IMR-90 (cell line): ENCODE measurements around the gene TMEM121B. TPM values are rescaled to one million over a fixed set of nuclear protein-coding genes. Genes with fewer than 3 reads are reported as not detected.

Source experiments
- ATAC-seq: fragments of 200-7000 bp; cut with Tn5 transposase; 2 replicates; pipeline ENCODE4 v1.9.1; 2020; ENCODE audit warnings: low read depth, mild to moderate bottlenecking, moderate library complexity
- BruUV-seq: library from RNA; stranded (reverse); fragments of 400-500 nt; replicated peaks from 2 replicates; lab custom pipeline; 2021; lab: Mats Ljungman, UMichigan
- CTCF ChIA-PET: fragments of 300-600 bp; formaldehyde crosslinking; extraction: SDS; loops from one replicate; lab custom pipeline; 2021; ENCODE audit warnings: antibody characterized with exemption; lab: Yijun Ruan, JAX
- POLR2A ChIA-PET: fragments of 300-600 bp; sonication (Branson Sonifier 250); formaldehyde crosslinking; loops from one replicate; lab custom pipeline; 2022; ENCODE audit warnings: antibody characterized with exemption; ENCODE audit not compliant: unreplicated experiment; lab: Charles Lee
- DNase-seq: peaks from one replicate; pipeline ENCODE4 v3.0.0; 2013
- H2AFZ ChIP-seq: replicated peaks from 2 replicates; pipeline ENCODE3; 2013; ENCODE audit warnings: low read length, mild to moderate bottlenecking; ENCODE audit not compliant: poor library complexity
- H2AK5ac ChIP-seq: 2 replicates; pipeline ENCODE4 v1.6.1; 2013; ENCODE audit warnings: low read depth, low read length, inconsistent platforms
- H2AK9ac ChIP-seq: replicated peaks from 2 replicates; pipeline ENCODE3; 2013; ENCODE audit warnings: mild to moderate bottlenecking, low read depth, low read length, moderate library complexity; ENCODE audit not compliant: poor library complexity
- H2BK120ac ChIP-seq: 2 replicates; pipeline ENCODE4 v1.6.1; 2013; ENCODE audit warnings: low read depth, low read length, inconsistent platforms
- H2BK15ac ChIP-seq: 3 replicates; pipeline ENCODE4 v1.6.1; 2013; ENCODE audit warnings: low read depth, low read length, inconsistent platforms
- H2BK20ac ChIP-seq: 2 replicates; pipeline ENCODE4 v1.6.1; 2013; ENCODE audit warnings: low read depth, mild to moderate bottlenecking, inconsistent platforms, low read length, moderate library complexity
- H2BK5ac ChIP-seq: 2 replicates; pipeline ENCODE4 v1.6.1; 2013; ENCODE audit warnings: mild to moderate bottlenecking, low read depth, low read length, inconsistent platforms; ENCODE audit not compliant: poor library complexity, severe bottlenecking
- H3K14ac ChIP-seq: replicated peaks from 2 replicates; pipeline ENCODE4 v1.6.1; 2013; ENCODE audit warnings: low read depth, low read length, inconsistent platforms
- H3K18ac ChIP-seq: 2 replicates; pipeline ENCODE4 v1.6.1; 2013; ENCODE audit warnings: low read depth, low read length, control low read depth
- H3K23ac ChIP-seq: 2 replicates; pipeline ENCODE4 v1.6.1; 2013; ENCODE audit warnings: low read depth, low read length, inconsistent platforms
- H3K27ac ChIP-seq: 2 replicates; pipeline ENCODE4 v1.5.1; 2013; ENCODE audit warnings: mild to moderate bottlenecking, control low read depth, low read length; ENCODE audit not compliant: insufficient read depth
- H3K27me3 ChIP-seq: 2 replicates; pipeline ENCODE4 v1.6.1; 2013; ENCODE audit warnings: low read length; ENCODE audit not compliant: control insufficient read depth, insufficient read depth
- H3K36me3 ChIP-seq: 2 replicates; pipeline ENCODE4 v1.6.1; 2013; ENCODE audit warnings: low read length, mixed read lengths; ENCODE audit not compliant: control insufficient read depth, insufficient read depth
- H3K4ac ChIP-seq: 2 replicates; pipeline ENCODE4 v1.6.1; 2013; ENCODE audit warnings: low read depth, low read length, inconsistent platforms
- H3K4me1 ChIP-seq: 2 replicates; pipeline ENCODE4 v1.6.1; 2013; ENCODE audit warnings: low read length, mixed read lengths; ENCODE audit not compliant: control insufficient read depth, insufficient read depth
- H3K4me2 ChIP-seq: 2 replicates; pipeline ENCODE4 v1.6.1; 2013; ENCODE audit warnings: low read depth, mild to moderate bottlenecking, control low read depth, low read length, moderate library complexity
- H3K4me3 ChIP-seq: 2 replicates; pipeline ENCODE4 v1.5.1; 2013; ENCODE audit warnings: low read depth, mild to moderate bottlenecking, control low read depth, low read length, moderate library complexity; ENCODE audit not compliant: insufficient read depth
- H3K56ac ChIP-seq: 2 replicates; pipeline ENCODE4 v1.6.1; 2013; ENCODE audit warnings: low read length, inconsistent platforms; ENCODE audit not compliant: insufficient read depth; ENCODE audit errors: extremely low read depth
- H3K79me1 ChIP-seq, 2 experiments: 2 replicates each; pipeline ENCODE4 v1.6.1; 2013; ENCODE audit warnings: low read length in 2 of 2, inconsistent platforms in 1 of 2, low read depth in 1 of 2
- H3K9ac ChIP-seq: 2 replicates; pipeline ENCODE4 v1.6.1; 2013; ENCODE audit warnings: low read depth, low read length, control low read depth
- H3K9me1 ChIP-seq: 2 replicates; pipeline ENCODE4 v1.6.1; 2013; ENCODE audit warnings: low read length, inconsistent platforms; ENCODE audit not compliant: insufficient read depth
- H3K9me3 ChIP-seq: 2 replicates; pipeline ENCODE4 v1.6.1; 2013; ENCODE audit warnings: low read length; ENCODE audit not compliant: control insufficient read depth, insufficient read depth
- H4K20me1 ChIP-seq: 2 replicates; pipeline ENCODE4 v1.6.1; 2013; ENCODE audit warnings: low read length, inconsistent platforms; ENCODE audit not compliant: insufficient read depth
- H4K5ac ChIP-seq: 2 replicates; pipeline ENCODE4 v1.6.1; 2013; ENCODE audit warnings: mild to moderate bottlenecking, low read depth, low read length, control low read depth
- H4K8ac ChIP-seq, 2 experiments: 2 replicates each; pipeline ENCODE4 v1.6.1; 2013; ENCODE audit warnings: low read depth in 2 of 2, low read length in 2 of 2, control low read depth in 1 of 2, inconsistent platforms in 1 of 2
- H4K91ac ChIP-seq: 2 replicates; pipeline ENCODE4 v1.6.1; 2013; ENCODE audit warnings: low read depth, low read length, inconsistent platforms; ENCODE audit not compliant: insufficient read depth
- FOS ChIP-seq: fragments of 150-350 bp; IDR thresholded peaks from 2 replicates; pipeline ENCODE4 v1.6.1; 2016; ENCODE audit warnings: low read depth, low read length
- NFE2L2 ChIP-seq: fragments of 150-350 bp; IDR thresholded peaks from 2 replicates; pipeline ENCODE4 v1.6.1; 2016; ENCODE audit warnings: low read depth, mild to moderate bottlenecking, low read length
- WGBS, 2 experiments: methylation state at CpG; one replicate each; pipeline versions ENCODE4 v1.1.5 to v1.1.7; 2013; ENCODE audit warnings: missing lambda C conversion rate in 2 of 2; ENCODE audit not compliant: insufficient read length in 1 of 2; ENCODE audit errors: extremely low coverage in 2 of 2; 5-methylcytosine and 5-hydroxymethylcytosine counted together
- dilution Hi-C: fragments of 300-500 bp; cut with HindIII; formaldehyde crosslinking; loops from one replicate; pipeline ENCODE4 v1.14.3; 2018; ENCODE audit warnings: low sequenced_read_pairs; ENCODE audit not compliant: unreplicated experiment
- in situ Hi-C: fragments of 300-500 bp; cut with MboI; formaldehyde crosslinking; loops from 3 replicates; pipeline ENCODE4 v1.14.3; 2019; ENCODE audit warnings: low sequenced_read_pairs, inconsistent platforms, mixed read lengths
- intact Hi-C: fragments of 100-400 bp; cut with micrococcal nuclease; formaldehyde crosslinking; loops from 2 replicates; pipeline ENCODE4 v1.10.0; 2022
- polyA plus RNA-seq, 3 experiments: library from polyadenylated mRNA; depleted of rRNA; stranded (reverse); fragments of >200 nt; gene quantifications; 2 replicates each; pipeline ENCODE4 v1.2.3, GENCODE V29; 2012; ENCODE audit warnings: low replicate concordance in 1 of 3
- total RNA-seq: library from RNA; depleted of rRNA; stranded (reverse); fragments of >200 nt; gene quantifications from 2 replicates; pipeline ENCODE4 v1.2.3, GENCODE V29; 2012

TMEM121B gene
- total and polyA plus RNA-seq, 2 of the 4 experiments (the other 2 are of a cell fraction): under 0.01 to 0.29 TPM

DNA sequence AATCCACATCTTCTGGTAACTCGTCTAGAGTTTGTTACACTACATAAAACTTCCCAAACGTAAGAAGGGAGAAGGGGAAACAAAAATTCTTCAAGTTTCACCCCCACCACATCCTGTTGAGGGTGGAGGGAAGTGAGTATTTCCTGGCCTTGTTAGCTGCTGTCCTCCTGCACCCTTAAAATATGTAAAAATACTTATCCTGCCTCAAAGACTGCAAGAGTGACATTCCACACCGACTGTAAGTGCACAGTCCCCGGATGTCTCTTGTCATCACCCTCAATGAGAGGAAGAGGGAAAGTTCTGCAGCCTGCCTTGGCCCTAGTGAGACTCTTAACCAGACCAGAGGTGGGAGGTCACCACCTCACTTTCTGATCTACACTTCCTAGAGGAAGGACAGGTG lies 3.3 kb downstream of the TMEM121B start:
- Histone ChIP-seq H3K9me1 (no peaks in the 10 kb centered on the region), H3K4me2 (no peak overlapping the region), H2BK120ac (no peak overlapping the region), H3K4me1 (no peaks in the 10 kb centered on the region), H3K4me3 (no peak overlapping the region), H3K27ac (no peak overlapping the region), H4K20me1 (no peaks in the 10 kb centered on the region), H3K4ac (no peak overlapping the region), H2AK9ac (no peak overlapping the region), H2AK5ac (no peak overlapping the region), H3K56ac (no peak overlapping the region), H3K23ac (no peak overlapping the region), H3K27me3 (peaks cover 29% of the 10 kb centered on the region), H3K36me3 (no peaks in the 10 kb centered on the region), H4K8ac (no peak overlapping the region), H2BK20ac (no peak overlapping the region), H2BK5ac (no peak overlapping the region), H4K91ac (no peak overlapping the region), H2BK15ac (no peak overlapping the region), H3K18ac (no peak overlapping the region), H2AFZ (no peak overlapping the region), H3K9me3 (no peaks in the 10 kb centered on the region), H3K79me1 (no peaks in the 10 kb centered on the region), H3K9ac (no peak overlapping the region), H4K5ac (no peak overlapping the region), H3K14ac (no peak overlapping the region)
- CTCF ChIA-PET: interaction anchor here (1.3 kb wide), 1 partner anchor 54 kb away, joined by 3 read pairs; no protein-coding TSS in a partner anchor
- TF ChIP-seq NFE2L2 (no peak), FOS (no peak)
- POLR2A ChIA-PET: no interaction called here
- WGBS, 2 experiments: no CpG with 5 or more reads among the region's 4 CpGs
- intact Hi-C loops (no loop called here), in situ Hi-C loops (no loop called here), dilution Hi-C loops (no loop called here)
- BruUV-seq: no TSS peak
- ATAC-seq (no peak), DNase-seq (no peak)
